Loucy (cell line): Measurements from ENCODE around the gene RIOK3.

Source experiments
- CTCF ChIP-seq: fragments of 200-600 bp; sonication (generic); conservative IDR thresholded peaks from 2 replicates; pipeline ENCODE4 v1.5.1; 2014; ENCODE audit warnings: mild to moderate bottlenecking, antibody characterized with exemption, low read length
- EZH2phosphoT487 ChIP-seq: fragments of 200-600 bp; IDR thresholded peaks from 2 replicates; pipeline ENCODE4 v1.6.1; 2018; ENCODE audit warnings: antibody characterized with exemption, mild to moderate bottlenecking, moderate library complexity, borderline replicate concordance

DNA sequence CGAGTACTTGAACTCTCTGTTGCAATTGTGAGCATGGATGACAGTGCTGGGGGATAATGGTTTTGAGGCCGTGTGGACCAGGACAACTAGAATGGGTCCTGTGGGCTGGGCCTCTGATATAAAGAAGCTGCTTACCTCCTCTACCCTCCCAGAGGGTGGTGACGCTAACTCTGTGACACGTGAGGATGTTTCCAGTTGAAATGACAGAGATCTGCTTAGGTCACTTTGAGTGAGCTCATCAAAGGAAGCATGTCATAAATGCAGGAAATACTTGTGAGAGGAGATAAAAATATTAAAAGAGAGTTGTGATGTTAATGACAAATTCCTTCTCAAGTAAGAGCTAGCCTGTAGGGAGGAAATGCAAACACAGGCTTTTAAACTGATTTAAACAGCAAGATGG, 66.6 kb downstream of the RIOK3 start:
- no peak for TF ChIP-seq CTCF
- TF ChIP-seq EZH2phosphoT487, result no peak
